SK-N-SH (cell line): ENCODE results near the gene AFMID.

Source experiments
- CTCF ChIP-seq: fragments of 200-600 bp; sonication (generic); IDR thresholded peaks from 2 replicates; pipeline ENCODE4 v1.6.1; 2017; ENCODE audit warnings: antibody characterized with exemption, mild to moderate bottlenecking, moderate library complexity
- FOXJ3 ChIP-seq: sonication (generic); formaldehyde crosslinking; IDR thresholded peaks from 2 replicates; pipeline ENCODE4 v1.5.1; 2020; ENCODE audit warnings: mild to moderate bottlenecking, missing genetic modification reagents
- GABPA ChIP-seq: IDR thresholded peaks from 2 replicates; pipeline ENCODE4 v1.4.0; 2012; ENCODE audit warnings: low read depth, mild to moderate bottlenecking
- JUND ChIP-seq: IDR thresholded peaks from 2 replicates; pipeline ENCODE4 v1.4.0; 2012
- NRF1 ChIP-seq: IDR thresholded peaks from 2 replicates; pipeline ENCODE4 v1.6.1; 2012; ENCODE audit warnings: low read depth, mild to moderate bottlenecking, low read length
- PBX3 ChIP-seq: IDR thresholded peaks from 2 replicates; pipeline ENCODE4; 2012
- RAD21 ChIP-seq: IDR thresholded peaks from 2 replicates; pipeline ENCODE4 v1.6.1; 2012; ENCODE audit warnings: mild to moderate bottlenecking, low read length
- RFX5 ChIP-seq: IDR thresholded peaks from 2 replicates; pipeline ENCODE4 v1.6.1; 2012; ENCODE audit warnings: mild to moderate bottlenecking, improper control_type of control experiment, low read length
- SMC3 ChIP-seq: IDR thresholded peaks from 2 replicates; pipeline ENCODE4 v1.6.1; 2012; ENCODE audit warnings: low read depth, low read length, improper control_type of control experiment
- USF1 ChIP-seq: IDR thresholded peaks from 2 replicates; pipeline ENCODE4 v1.4.0; 2012; ENCODE audit warnings: low read depth, borderline replicate concordance

- TF ChIP-seq NRF1 (no peak), CTCF (no peak), SMC3 (no peak), JUND (no peak), PBX3 (no peak), USF1 (no peak), RAD21 (no peak), RFX5 (no peak), GABPA (no peak), FOXJ3 (no peak)
These were observed 4.7 kb upstream of the AFMID start for GRCh38 chr17:78182504-78182903.
